A549 (cell line): ENCODE data around the gene UGT8. TPM values are rescaled to one million over a fixed set of nuclear protein-coding genes. Genes with fewer than 3 reads are reported as not detected.

Experiments
- ATAC-seq, 2 experiments: fragments of 200-7000 bp in 1 of 2; fragments of >200 bp in 1 of 2; cut with Nextera tagmentation in 1 of 2; cut with Tn5 transposase in 1 of 2; 3 replicates each; pipeline versions ENCODE4 v1.8.0 to v1.9.1; 2018 to 2020; ENCODE audit warnings: mild to moderate bottlenecking in 1 of 2, moderate library complexity in 1 of 2
- CTCF ChIA-PET: fragments of 300-600 bp; sonication (Branson Sonifier 250); formaldehyde crosslinking; extraction: SDS; loops from one replicate; lab custom pipeline; 2021; ENCODE audit warnings: antibody characterized with exemption, inconsistent platforms; lab: Yijun Ruan, JAX
- POLR2A ChIA-PET: fragments of 350-600 bp; formaldehyde crosslinking; extraction: SDS; loops from one replicate; lab custom pipeline; 2021; ENCODE audit warnings: antibody characterized with exemption, inconsistent platforms; lab: Yijun Ruan, JAX
- DNase-seq, 2 experiments: peaks; one replicate each; pipeline versions ENCODE4 v3.0.0 to v3.0.0-alpha.2; 2011 to 2016; ENCODE audit warnings: low read depth in 1 of 2, low spot score in 1 of 2
- FAIRE-seq: peaks from 2 replicates; lab custom pipeline; 2011; peaks lifted over from hg19 to GRCh38; lab: Jason Lieb, UNC
- H3K27ac ChIP-seq, 2 experiments: fragments of >200 bp; sonication (Bioruptor Twin); formaldehyde crosslinking; 3 replicates each; pipeline ENCODE4 v1.5.1; 2016 to 2017
- H3K4me1 ChIP-seq: fragments of >200 bp; sonication (Bioruptor Twin); formaldehyde crosslinking; 3 replicates; pipeline ENCODE4 v1.6.1; 2016
- H3K4me2 ChIP-seq: fragments of >200 bp; sonication (Bioruptor Twin); formaldehyde crosslinking; 3 replicates; pipeline ENCODE4 v1.6.1; 2016
- H3K4me3 ChIP-seq: fragments of >200 bp; sonication (Bioruptor Twin); formaldehyde crosslinking; 3 replicates; pipeline ENCODE4 v1.5.1; 2016
- H3K9me3 ChIP-seq: fragments of >200 bp; sonication (Bioruptor Twin); formaldehyde crosslinking; 3 replicates; pipeline ENCODE4 v1.6.1; 2016
- ATOH8 ChIP-seq: fragments of 250-450 bp; sonication (Bioruptor Pico); IDR thresholded peaks from 2 replicates; pipeline ENCODE4 v1.5.0; 2020; ENCODE audit warnings: low read depth, mild to moderate bottlenecking, moderate library complexity
- CBX2 ChIP-seq: fragments of 200-600 bp; sonication (generic); IDR thresholded peaks from 2 replicates; pipeline ENCODE4 v1.6.1; 2016; ENCODE audit warnings: low read depth, mild to moderate bottlenecking, borderline replicate concordance
- EHMT2 ChIP-seq: fragments of 200-600 bp; sonication (generic); IDR thresholded peaks from 2 replicates; pipeline ENCODE4 v1.6.1; 2016; ENCODE audit warnings: antibody characterized with exemption, low read depth, mild to moderate bottlenecking, moderate library complexity
- EP300 ChIP-seq, 2 experiments: fragments of >200 bp; sonication (Bioruptor Twin); formaldehyde crosslinking; IDR thresholded peaks; 2 replicates in 1 of 2; 3 replicates in 1 of 2; pipeline ENCODE4 v1.6.1; 2016 to 2017
- FOSB ChIP-seq: fragments of 250-450 bp; sonication (Bioruptor Pico); IDR thresholded peaks from 2 replicates; pipeline ENCODE4 v1.5.0; 2020; ENCODE audit warnings: mild to moderate bottlenecking, moderate library complexity
- HDAC2 ChIP-seq: fragments of 200-600 bp; sonication (generic); IDR thresholded peaks from 2 replicates; pipeline ENCODE4 v1.6.1; 2016
- JUN ChIP-seq, 2 experiments: fragments of >200 bp; sonication (Bioruptor Twin); formaldehyde crosslinking; IDR thresholded peaks; 2 replicates in 1 of 2; 3 replicates in 1 of 2; pipeline ENCODE4 v1.6.1; 2016 to 2017
- KDM1A ChIP-seq: fragments of 200-600 bp; sonication (generic); IDR thresholded peaks from 2 replicates; pipeline ENCODE4 v1.6.1; 2016; ENCODE audit warnings: low read depth, mild to moderate bottlenecking
- NR3C1 ChIP-seq: fragments of >200 bp; sonication (Bioruptor Twin); formaldehyde crosslinking; IDR thresholded peaks from 3 replicates; pipeline ENCODE4 v1.6.1; 2017
- POLR2A ChIP-seq: IDR thresholded peaks from 2 replicates; pipeline ENCODE4 v1.6.1; 2012; ENCODE audit warnings: mild to moderate bottlenecking, low read length
- REST ChIP-seq: fragments of 200-600 bp; sonication (generic); IDR thresholded peaks from 2 replicates; pipeline ENCODE4 v1.6.1; 2016; ENCODE audit warnings: antibody characterized with exemption, mild to moderate bottlenecking, moderate library complexity
- RFX5 ChIP-seq: fragments of 450-650 bp; IDR thresholded peaks from 2 replicates; pipeline ENCODE4 v1.7.1; 2014; ENCODE audit warnings: antibody characterized with exemption, mild to moderate bottlenecking, moderate library complexity
- RNF2 ChIP-seq: fragments of 200-600 bp; sonication (generic); IDR thresholded peaks from 2 replicates; pipeline ENCODE4 v1.6.1; 2016; ENCODE audit warnings: low read depth, mild to moderate bottlenecking, antibody characterized with exemption, moderate library complexity, borderline replicate concordance
- SREBF2 ChIP-seq: fragments of 450-650 bp; IDR thresholded peaks from 2 replicates; pipeline ENCODE4 v1.6.1; 2014; ENCODE audit warnings: mild to moderate bottlenecking, moderate library complexity
- ZFP36 ChIP-seq: fragments of 450-650 bp; IDR thresholded peaks from 2 replicates; pipeline ENCODE4 v1.6.1; 2014; ENCODE audit warnings: borderline replicate concordance; ENCODE audit not compliant: partially characterized antibody
- ZNF302 ChIP-seq: fragments of 250-450 bp; sonication (Bioruptor Pico); IDR thresholded peaks from 2 replicates; pipeline ENCODE4 v1.9.0; 2021; ENCODE audit warnings: inconsistent platforms, mild to moderate bottlenecking, moderate library complexity
- WGBS: methylation state at CpG from one replicate; pipeline ENCODE4 v1.1.6; 2017; ENCODE audit errors: missing lambda C conversion rate; 5-methylcytosine and 5-hydroxymethylcytosine counted together
- polyA plus RNA-seq, 4 experiments: library from polyadenylated mRNA; depleted of rRNA in 3 of 4; stranded (reverse); fragments of >200 nt; fragmentation: RNase III in 1 of 4; extraction: RNeasy Plus Mini Kit Qiagen cat#74134 plus additional on column Dnase treatment in 1 of 4; gene quantifications; 2 replicates in 3 of 4; 3 replicates in 1 of 4; pipeline ENCODE4 v1.2.3, GENCODE V29; 2011 to 2017
- TF ChIP-seq, protein P1 (sequence below): fragments of 450-650 bp; IDR thresholded peaks from 2 replicates; pipeline ENCODE4 v1.6.1; 2014; ENCODE audit warnings: antibody characterized with exemption
- TF ChIP-seq, protein P2 (sequence below): fragments of >200 bp; sonication (Bioruptor Twin); formaldehyde crosslinking; IDR thresholded peaks from 3 replicates; pipeline ENCODE4 v1.6.1; 2016
- TF ChIP-seq, protein P3 (sequence below): IDR thresholded peaks from 2 replicates; pipeline ENCODE4 v1.6.1; 2012
- TF ChIP-seq, protein P4 (sequence below): fragments of >200 bp; sonication (Bioruptor Twin); formaldehyde crosslinking; IDR thresholded peaks from 2 replicates; pipeline ENCODE4 v1.6.1; 2016

The UGT8 gene
- polyA plus RNA-seq, 2 of the 4 experiments (the other 2 are of a cell fraction), result 0.04 to 0.06 TPM

GRCh38 chr4:114558446-114559020 lies 40.1 kb upstream of the UGT8 start:
- DNase-seq, result no peak
- H3K4me1 ChIP-seq, result no peaks in the 10 kb centered on the region

DNA sequence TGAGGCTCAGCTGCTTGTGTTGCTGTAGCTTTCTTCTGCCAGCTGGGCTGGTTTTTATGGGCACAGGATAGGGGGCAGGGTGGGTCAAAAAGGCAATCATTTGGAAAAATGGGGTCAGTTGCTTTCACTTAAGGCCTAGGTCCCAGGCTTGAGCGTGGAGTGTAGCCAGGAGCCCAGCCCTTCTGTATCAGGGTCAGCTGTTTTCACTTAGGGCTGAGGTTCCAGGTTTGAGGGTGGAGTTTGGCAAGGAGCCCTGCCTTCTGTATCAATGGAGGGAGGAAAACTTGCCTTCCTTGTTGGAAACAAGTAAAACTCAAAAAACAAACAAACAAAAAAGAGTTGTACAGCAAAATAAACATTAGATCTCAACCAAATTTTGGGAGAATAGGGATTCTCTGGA lies 37.0 kb upstream of the UGT8 start:
- 0% methylated on average over 1 of the region's 1 CpG for WGBS
- POLR2A ChIA-PET, result no interaction called here
- ATAC-seq, result no peak
- Histone ChIP-seq H3K27ac (no peak overlapping the region), H3K4me3 (no peak overlapping the region), H3K4me1 (no peaks in the 10 kb centered on the region), H3K9me3 (no peaks in the 10 kb centered on the region), H3K4me2 (no peak overlapping the region)
- no peak for DNase-seq
- TF ChIP-seq RNF2, result no peak
- CTCF ChIA-PET, result no interaction called here
- FAIRE-seq, result no peak

More at GRCh38 chr4:114558446-114559020, 40.1 kb upstream of the UGT8 start:
- no peak overlapping the region for H3K4me3 ChIP-seq
- POLR2A ChIA-PET, result no interaction called here
- TF ChIP-seq ZFP36 (peak; percentile 69), FOSB (no peak), NR3C1 (no peak), EHMT2 (no peak), RFX5 (no peak), ZNF302 (CRISPR knock-in tag) (no peak)
- TF ChIP-seq, protein P1, sequence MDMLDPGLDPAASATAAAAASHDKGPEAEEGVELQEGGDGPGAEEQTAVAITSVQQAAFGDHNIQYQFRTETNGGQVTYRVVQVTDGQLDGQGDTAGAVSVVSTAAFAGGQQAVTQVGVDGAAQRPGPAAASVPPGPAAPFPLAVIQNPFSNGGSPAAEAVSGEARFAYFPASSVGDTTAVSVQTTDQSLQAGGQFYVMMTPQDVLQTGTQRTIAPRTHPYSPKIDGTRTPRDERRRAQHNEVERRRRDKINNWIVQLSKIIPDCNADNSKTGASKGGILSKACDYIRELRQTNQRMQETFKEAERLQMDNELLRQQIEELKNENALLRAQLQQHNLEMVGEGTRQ, result no peak
- H3K4me2 ChIP-seq, result no peak overlapping the region
- FAIRE-seq, result no peak
- CTCF ChIA-PET, result no interaction called here
- ATAC-seq, result no peak
- H3K27ac ChIP-seq, result no peak overlapping the region
- H3K9me3 ChIP-seq, result no peaks in the 10 kb centered on the region

DNA sequence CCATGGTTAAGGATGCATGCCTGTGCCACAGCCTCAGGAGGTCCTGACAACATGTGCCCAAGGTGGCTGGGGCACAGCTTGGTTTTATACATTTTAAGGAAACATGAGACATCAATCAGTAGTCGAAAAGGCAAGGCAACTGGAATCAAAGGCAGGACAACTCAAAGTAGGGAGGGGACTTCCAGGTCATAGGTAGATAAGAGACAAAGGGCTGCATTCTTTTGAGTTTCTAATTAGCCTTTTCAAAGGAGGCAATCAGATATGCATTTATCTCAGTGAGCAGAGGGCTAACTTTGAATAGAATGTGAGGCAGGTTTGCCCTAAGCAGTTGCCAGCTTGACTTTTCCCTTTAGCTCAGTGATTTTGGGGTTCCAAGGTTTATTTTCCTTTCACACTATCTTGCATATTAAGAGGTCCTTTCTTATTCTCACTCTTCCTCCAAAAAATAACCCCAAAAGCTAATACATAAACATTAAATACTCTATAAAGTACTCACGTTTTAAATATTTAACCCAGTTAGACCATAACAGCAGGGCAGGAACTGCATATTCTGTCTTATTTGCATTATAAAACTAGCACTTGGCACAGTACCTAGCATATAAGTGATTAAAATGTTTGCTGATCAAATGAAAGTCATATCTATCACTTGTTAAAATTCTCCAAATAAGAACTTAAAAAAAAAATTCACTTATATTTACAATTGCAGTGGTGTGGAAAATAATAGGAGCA lies 36.3 kb upstream of the UGT8 start:
- CTCF ChIA-PET, result interaction anchor here (1.5 kb wide), 1 partner anchor 29 kb away, joined by 3 read pairs; no protein-coding TSS in a partner anchor
- whole genome bisulfite sequencing, result 6% methylated on average over 2 of the region's 2 CpGs
- no peaks in the 10 kb centered on the region for H3K4me1 ChIP-seq
- POLR2A ChIA-PET, result no interaction called here
- H3K4me2 ChIP-seq, result no peak overlapping the region
- no peak overlapping the region for H3K27ac ChIP-seq
- FAIRE-seq (no peak), ATAC-seq (no peak), DNase-seq (no peak)
- TF ChIP-seq CBX2 (no peak), ZFP36 (no peak)
- H3K4me3 ChIP-seq, result no peak overlapping the region
- H3K9me3 ChIP-seq, result no peaks in the 10 kb centered on the region

GRCh38 chr4:114563536-114564315 lies 34.9 kb upstream of the UGT8 start:
- Histone ChIP-seq H3K4me1 (no peaks in the 10 kb centered on the region), H3K9me3 (no peaks in the 10 kb centered on the region)
- no peak for FAIRE-seq
- TF ChIP-seq ATOH8 (CRISPR knock-in tag) (no peak), POLR2A (no peak), KDM1A (no peak), SREBF2 (no peak), JUN (IDR thresholded peaks at IDR 0.05) (no peak), REST (no peak), EP300 (IDR thresholded peaks at IDR 0.05) (no peak), HDAC2 (no peak)
- TF ChIP-seq, protein P2, sequence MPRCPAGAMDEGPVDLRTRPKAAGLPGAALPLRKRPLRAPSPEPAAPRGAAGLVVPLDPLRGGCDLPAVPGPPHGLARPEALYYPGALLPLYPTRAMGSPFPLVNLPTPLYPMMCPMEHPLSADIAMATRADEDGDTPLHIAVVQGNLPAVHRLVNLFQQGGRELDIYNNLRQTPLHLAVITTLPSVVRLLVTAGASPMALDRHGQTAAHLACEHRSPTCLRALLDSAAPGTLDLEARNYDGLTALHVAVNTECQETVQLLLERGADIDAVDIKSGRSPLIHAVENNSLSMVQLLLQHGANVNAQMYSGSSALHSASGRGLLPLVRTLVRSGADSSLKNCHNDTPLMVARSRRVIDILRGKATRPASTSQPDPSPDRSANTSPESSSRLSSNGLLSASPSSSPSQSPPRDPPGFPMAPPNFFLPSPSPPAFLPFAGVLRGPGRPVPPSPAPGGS, result no peak
- TF ChIP-seq, protein P3, sequence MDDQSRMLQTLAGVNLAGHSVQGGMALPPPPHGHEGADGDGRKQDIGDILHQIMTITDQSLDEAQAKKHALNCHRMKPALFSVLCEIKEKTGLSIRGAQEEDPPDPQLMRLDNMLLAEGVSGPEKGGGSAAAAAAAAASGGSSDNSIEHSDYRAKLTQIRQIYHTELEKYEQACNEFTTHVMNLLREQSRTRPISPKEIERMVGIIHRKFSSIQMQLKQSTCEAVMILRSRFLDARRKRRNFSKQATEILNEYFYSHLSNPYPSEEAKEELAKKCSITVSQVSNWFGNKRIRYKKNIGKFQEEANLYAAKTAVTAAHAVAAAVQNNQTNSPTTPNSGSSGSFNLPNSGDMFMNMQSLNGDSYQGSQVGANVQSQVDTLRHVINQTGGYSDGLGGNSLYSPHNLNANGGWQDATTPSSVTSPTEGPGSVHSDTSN, result no peak
- TF ChIP-seq, protein P4, sequence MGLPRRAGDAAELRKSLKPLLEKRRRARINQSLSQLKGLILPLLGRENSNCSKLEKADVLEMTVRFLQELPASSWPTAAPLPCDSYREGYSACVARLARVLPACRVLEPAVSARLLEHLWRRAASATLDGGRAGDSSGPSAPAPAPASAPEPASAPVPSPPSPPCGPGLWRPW, result no peak
- TF ChIP-seq, all 56 proteins: peak for 0
- POLR2A ChIA-PET, result no interaction called here
- no peak overlapping the region for H3K27ac ChIP-seq
- CTCF ChIA-PET, result interaction anchor here (1.5 kb wide), 1 partner anchor 30 kb away, joined by 3 read pairs; no protein-coding TSS in a partner anchor
- ATAC-seq (no peak), DNase-seq (no peak)
- WGBS, result 2% methylated on average over 5 of the region's 5 CpGs
- H3K4me2 ChIP-seq, result no peak overlapping the region
- H3K4me3 ChIP-seq, result no peak overlapping the region
